ENCODE results near the gene PLA2G6. TPM values are rescaled to one million over a fixed set of nuclear protein-coding genes. Genes with fewer than 3 reads are reported as not detected.
"Not testable (repeated sequence)": the region's sequence is repeated elsewhere in the genome, so short reads cannot be mapped to it uniquely, and the experiment has no call there.

PLA2G6 gene
- total RNA-seq, 1 donor from 2014 or later: 32.1 TPM

DNA sequence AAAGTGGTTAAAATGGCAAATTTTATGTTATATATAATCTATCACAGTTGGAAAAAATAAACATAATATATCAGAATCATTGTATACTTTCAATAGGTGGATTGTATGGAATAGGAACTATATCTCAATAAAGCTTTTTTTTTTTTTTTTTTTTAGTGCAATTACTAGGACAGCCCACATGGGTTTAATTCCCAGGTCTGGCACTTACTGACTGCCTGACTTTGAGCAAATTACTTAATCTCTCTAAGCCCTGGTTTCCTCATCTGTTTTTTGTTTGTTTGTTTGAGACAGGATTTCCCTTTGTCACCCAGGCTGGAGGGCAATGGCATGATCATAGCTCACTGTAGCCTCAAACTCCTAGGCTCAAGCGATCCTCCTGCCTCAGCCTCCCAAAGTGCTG is 45.0 kb downstream of the PLA2G6 start:
- no peak for ATAC-seq
- no peak for DNase-seq (ENCODE audit: low spot score)

GRCh38 chr22:38135133-38135706 is 46.4 kb downstream of the PLA2G6 start:
- no peak for ATAC-seq
- no peak for DNase-seq (ENCODE audit: low spot score)

DNA sequence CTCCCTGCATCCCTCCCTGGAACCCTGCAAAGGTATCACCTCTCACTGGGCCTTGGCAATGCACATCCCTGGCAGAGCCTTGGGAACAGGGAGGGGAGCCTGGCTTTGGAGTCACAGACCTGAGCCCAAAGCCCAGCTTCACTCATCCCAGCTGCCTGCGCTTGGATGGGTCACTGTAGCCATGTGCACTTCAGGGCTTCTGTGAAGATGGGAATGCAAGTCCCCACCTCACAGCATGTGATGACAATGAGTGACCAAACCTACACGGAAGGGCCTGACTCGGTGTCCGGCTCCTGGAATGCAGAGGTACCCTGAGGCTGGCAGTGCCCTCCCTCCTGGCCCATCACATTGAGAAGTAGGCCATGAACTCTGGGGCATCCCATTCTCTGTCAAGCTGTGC is 48.3 kb downstream of the PLA2G6 start:
- ATAC-seq (no peak), DNase-seq (ENCODE audit: low spot score) (no peak)

DNA sequence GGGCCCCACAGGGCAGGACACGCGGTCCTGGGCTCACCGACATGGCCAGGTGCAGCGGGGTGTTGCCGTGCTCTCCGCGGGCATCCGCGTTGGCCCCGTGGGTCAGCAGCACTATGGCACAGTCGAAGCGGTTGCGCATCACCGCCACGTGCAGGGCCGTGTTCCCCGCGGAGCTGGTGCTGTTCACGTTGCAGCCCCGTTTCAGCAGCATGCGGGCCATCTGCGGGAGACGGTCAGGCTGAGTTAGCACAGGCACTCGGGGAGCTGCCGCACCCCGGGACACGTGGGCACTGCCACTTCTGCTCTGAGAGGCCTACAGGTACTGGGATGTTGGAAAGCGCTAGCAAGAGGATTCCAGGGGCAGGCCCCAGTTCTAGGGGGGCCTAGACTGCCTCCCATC is 48.8 kb downstream of the PLA2G6 start:
- no peak for ATAC-seq
- DNase-seq (ENCODE audit: low spot score): no peak

- no peak for DNase-seq (ENCODE audit: low spot score)
- no peak for ATAC-seq
Observed at GRCh38 chr22:38132136-38132535, 49.5 kb downstream of the PLA2G6 start.

DNA sequence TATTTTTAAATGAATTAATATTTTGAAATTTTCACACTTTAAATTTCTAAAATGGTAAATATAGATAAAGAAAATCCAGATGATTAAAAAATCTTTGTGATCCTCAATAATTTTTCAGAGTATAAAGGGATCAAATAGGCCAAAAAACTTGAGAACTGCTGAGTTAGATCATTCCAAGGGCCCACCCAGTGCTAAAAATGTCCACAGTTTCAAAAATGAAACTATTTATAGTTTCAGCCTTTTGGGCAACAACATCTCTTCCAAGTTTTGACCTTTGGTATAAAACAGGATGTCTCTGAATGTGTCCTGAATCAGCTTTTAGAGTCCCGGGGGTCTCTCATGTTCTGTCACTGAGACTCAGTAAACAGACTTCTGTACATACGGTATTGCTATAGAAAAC is 50.2 kb downstream of the PLA2G6 start:
- DNase-seq (ENCODE audit: low spot score) (no peak), ATAC-seq (no peak)

GRCh38 chr22:38129856-38130255 is 51.8 kb downstream of the PLA2G6 start:
- ATAC-seq: no peak
- DNase-seq (ENCODE audit: low spot score): no peak

DNA sequence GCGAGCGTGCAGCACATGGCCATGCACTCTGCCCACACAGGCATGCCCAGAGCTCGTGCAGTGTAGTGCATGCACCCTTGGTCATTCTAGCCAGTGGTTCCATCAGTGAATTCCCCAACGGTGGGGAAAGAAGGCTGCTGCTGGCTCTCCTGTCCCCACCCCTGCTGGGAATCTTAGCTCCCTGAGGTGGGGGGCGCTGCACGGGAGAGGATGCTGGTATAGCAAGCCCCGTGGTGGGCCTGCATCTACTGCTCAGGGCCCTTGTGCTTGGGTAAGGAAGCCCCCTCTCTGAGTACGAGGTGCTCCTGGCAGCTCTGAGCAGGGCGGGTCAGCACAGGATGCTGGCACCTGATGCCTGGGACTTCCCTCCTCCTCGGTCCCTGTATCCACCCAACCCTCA is 52.6 kb downstream of the PLA2G6 start:
- ATAC-seq: no peak
- no peak for DNase-seq (ENCODE audit: low spot score)

DNA sequence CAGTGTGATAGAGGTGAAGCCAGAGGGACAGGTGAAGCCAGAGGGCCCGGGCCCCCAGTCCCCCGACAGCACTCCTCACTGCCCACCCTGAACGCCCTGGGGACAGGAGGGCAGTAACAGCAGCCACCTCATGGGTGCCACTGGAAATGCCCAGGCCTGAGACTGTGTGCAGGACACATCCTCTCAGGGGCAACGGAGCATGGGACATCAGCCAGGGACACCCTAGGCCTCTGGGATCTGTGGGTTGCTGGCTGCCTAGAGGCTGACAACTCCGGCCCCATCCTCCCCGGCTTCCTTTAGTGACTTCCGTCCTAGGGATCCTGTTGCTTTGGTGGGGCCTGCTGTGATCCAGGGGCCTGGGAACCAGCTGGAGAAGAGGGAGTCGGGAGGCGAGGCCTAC is 53.8 kb downstream of the PLA2G6 start:
- no peak for ATAC-seq
- no peak for DNase-seq (ENCODE audit: low spot score)

- no peak for DNase-seq (ENCODE audit: low spot score)
- no peak for ATAC-seq
Observed at GRCh38 chr22:38126928-38127668, 54.5 kb downstream of the PLA2G6 start.

DNA sequence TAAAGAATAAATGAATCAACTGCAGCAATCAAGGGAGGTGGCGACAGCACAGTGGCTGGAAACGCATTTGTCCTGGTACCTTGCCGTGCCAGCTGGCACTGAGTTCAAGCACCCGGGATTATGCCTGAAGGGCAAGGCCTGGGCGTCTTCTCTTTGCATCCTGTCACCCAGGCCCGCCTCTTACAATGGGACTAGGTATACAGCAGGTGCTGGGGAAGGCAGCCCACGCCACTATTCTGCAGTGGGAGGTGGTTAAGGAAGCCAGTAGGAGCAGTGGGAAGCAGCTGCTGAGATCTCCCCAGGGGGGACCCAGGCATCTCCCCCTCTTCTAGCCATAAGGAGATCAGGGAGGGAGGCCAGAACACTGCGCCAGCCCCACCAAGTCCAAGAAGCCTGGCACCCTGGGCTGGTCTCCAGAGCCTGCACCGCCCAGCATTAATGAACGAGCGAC is 55.9 kb downstream of the PLA2G6 start:
- no peak for DNase-seq (ENCODE audit: low spot score)

DNA sequence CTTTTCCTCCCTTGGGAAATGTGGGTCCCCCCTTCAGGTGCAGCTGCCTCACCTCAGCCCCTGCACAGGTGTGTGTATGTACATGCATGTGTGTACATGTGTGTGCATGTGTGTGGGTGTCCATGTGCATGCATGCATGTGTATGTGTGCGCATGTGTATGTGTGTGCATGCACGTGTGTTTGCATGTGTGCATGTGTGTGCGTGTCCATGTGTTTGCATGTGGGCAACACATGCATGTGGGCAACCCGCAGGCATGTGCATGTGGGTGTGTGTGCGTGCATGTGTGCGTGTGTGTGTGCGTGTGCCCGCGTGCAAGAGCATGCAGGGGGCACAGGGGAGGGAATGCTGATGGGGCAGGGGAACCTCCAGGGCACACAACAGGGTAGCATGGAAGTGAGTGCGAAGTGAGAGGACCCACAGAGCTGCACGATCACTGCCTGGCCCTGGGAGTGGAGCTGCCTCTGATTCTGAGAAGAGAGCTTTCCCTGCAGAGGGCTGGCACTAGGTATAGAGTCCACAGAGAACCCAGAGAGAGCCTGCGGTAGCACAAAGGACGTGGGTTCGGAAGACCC is 56.5 kb downstream of the PLA2G6 start:
- DNase-seq (ENCODE audit: low spot score) (no peak), ATAC-seq (no peak)

More for the DNA sequence above, 55.9 kb downstream of the PLA2G6 start:
- ATAC-seq: no peak

- DNase-seq (ENCODE audit: low spot score) (no peak), ATAC-seq (no peak)
Observed at GRCh38 chr22:38124236-38124974, 57.2 kb downstream of the PLA2G6 start.

DNA sequence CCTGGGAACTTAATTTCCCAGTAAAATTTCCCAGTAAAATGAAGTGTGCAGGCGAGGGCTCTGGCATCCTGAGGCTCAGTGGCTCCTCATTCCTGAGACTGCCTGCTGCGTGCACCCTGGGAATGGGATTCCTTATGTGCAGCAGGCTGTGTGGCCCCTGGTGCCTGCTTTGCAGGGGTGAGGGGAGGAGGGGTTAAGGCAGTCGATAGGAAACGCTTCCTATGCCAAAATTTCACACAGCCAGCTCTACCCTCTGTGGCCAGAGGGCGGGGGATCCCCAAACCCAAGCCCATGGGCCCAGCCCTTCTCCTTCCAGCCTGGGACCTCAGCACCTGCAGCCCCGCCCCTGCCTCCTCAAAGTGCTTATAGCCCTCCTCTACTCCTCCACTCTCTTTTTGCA is 59.0 kb downstream of the PLA2G6 start:
- DNase-seq (ENCODE audit: low spot score): no peak
- ATAC-seq: no peak

GRCh38 chr22:38120359-38121110 is 61.1 kb downstream of the PLA2G6 start:
- DNase-seq (ENCODE audit: low spot score) (no peak), ATAC-seq (no peak)

DNA sequence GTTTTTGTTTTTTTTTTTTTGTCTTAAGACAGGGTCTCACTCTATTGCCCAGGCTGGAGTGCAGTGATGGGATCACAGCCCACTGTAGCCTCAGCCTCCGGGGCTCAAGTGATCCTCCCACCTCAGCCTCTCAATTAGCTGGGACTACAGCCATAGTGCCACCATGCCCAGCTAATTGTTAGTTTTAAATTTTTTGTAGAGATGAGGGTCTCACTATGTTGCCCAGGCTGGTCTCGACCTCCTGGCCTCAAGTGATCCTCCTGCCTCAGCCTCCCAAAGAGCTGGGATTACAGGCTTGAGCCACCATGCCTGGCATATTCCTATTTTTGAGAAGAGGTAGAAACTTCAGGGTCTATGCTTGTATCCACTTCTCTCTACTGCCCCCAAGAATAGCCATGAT is 62.9 kb downstream of the PLA2G6 start:
- not testable (repeated sequence) for ATAC-seq; DNase-seq (ENCODE audit: low spot score)

- DNase-seq (ENCODE audit: low spot score) (no peak), ATAC-seq (no peak)
Observed at GRCh38 chr22:38118182-38118581, 63.4 kb downstream of the PLA2G6 start.

DNA sequence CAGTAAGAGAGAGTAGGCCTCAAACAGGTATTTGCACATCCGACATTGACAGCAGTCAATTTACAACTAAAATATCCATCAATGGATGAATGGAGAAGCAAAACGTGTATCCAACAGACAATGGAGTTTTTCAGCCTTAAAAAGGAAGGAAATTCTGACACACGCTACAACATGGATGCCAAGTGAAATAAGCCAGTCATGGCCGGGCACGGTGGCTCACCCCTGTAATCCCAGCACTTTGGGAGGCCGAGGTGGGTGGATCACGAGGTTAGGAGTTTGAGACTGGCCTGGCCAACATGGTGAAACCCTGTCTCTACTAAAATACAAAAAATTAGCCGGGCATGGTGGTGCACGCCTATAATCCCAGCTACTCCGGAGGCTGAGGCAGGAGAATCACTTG is 64.1 kb downstream of the PLA2G6 start:
- not testable (repeated sequence) for ATAC-seq; DNase-seq (ENCODE audit: low spot score)

GRCh38 chr22:38115423-38116205 is 66.0 kb downstream of the PLA2G6 start:
- no peak for DNase-seq (ENCODE audit: low spot score)
- no peak for ATAC-seq
